ENCODE results near the gene EQTN. TPM values are rescaled to one million over a fixed set of nuclear protein-coding genes. Genes with fewer than 3 reads are reported as not detected.

Gene EQTN
- total RNA-seq, 4 donors from 2014 or later: 2.7 TPM; not detected in 3

DNA sequence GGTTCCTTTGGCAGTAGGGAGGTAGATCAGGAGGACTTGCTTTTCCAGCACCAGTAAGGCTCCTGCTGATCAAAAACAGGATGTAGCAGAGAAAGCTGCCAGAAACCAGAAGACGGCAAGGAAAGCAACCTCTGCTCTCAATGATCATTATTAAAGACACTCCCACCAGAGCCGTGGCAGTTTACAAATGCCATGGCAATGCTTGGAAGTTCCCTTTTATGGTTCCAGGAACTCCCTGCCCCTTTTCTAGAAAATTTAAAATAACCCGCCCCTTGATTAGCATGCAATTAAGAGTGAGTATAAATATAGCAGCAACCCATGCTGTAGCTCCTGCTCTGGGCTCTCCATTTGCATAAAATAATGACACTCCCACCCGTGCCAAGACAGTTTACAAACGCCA, 16.1 kb downstream of the EQTN start:
- H3K4me3 ChIP-seq: no peak overlapping the region
- no peak for DNase-seq (ENCODE audit: low spot score in 2 of 2)
- no peaks in the 10 kb centered on the region for H3K36me3 ChIP-seq
- no peak overlapping the region for H3K27ac ChIP-seq
- H3K9me3 ChIP-seq: no peaks in the 10 kb centered on the region
- 29 to 41% methylated on average over 5 of the region's 5 CpGs for WGBS, 2 donors
- no peaks in the 10 kb centered on the region for H3K4me1 ChIP-seq
- H3K27me3 ChIP-seq: no peaks in the 10 kb centered on the region
- TF ChIP-seq POLR2A (IDR thresholded peaks at IDR 0.05): no peak
- TF ChIP-seq, protein P1, sequence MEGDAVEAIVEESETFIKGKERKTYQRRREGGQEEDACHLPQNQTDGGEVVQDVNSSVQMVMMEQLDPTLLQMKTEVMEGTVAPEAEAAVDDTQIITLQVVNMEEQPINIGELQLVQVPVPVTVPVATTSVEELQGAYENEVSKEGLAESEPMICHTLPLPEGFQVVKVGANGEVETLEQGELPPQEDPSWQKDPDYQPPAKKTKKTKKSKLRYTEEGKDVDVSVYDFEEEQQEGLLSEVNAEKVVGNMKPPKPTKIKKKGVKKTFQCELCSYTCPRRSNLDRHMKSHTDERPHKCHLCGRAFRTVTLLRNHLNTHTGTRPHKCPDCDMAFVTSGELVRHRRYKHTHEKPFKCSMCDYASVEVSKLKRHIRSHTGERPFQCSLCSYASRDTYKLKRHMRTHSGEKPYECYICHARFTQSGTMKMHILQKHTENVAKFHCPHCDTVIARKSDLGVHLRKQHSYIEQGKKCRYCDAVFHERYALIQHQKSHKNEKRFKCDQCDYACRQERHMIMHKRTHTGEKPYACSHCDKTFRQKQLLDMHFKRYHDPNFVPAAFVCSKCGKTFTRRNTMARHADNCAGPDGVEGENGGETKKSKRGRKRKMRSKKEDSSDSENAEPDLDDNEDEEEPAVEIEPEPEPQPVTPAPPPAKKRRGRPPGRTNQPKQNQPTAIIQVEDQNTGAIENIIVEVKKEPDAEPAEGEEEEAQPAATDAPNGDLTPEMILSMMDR (IDR thresholded peaks at IDR 0.05): no peak
- TF ChIP-seq EP300 (IDR thresholded peaks at IDR 0.05): no peak

DNA sequence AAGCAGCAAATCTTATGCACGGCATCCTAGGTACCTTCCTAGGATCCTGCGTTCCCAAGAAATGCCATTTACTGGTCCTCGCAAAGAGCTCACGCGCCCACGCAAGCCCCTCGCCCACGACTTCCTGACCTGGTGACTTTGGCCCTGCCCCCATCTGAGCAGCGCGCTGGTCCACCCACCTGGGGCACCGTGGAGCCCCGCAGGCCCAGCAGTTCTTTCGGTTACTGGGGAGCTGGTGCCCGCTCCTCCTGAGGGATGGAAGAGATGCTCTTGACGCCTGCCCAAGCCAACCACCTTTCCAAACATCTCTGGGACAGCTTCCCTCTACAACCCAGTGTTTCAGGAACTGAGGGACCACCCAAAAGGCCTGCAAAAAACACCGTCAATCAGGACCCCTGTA, 16.7 kb downstream of the EQTN start:
- Histone ChIP-seq H3K27ac (no peak overlapping the region), H3K4me3 (no peak overlapping the region), H3K4me1 (no peaks in the 10 kb centered on the region), H3K9me3 (no peaks in the 10 kb centered on the region), H3K36me3 (no peaks in the 10 kb centered on the region), H3K27me3 (no peaks in the 10 kb centered on the region)
- DNase-seq (ENCODE audit: low spot score in 2 of 2): no peak
- TF ChIP-seq, protein P1 (IDR thresholded peaks at IDR 0.05): no peak
- no peak for TF ChIP-seq POLR2A (IDR thresholded peaks at IDR 0.05)
- TF ChIP-seq EP300 (IDR thresholded peaks at IDR 0.05): no peak
- 92% methylated on average over 16 of the region's 16 CpGs for WGBS, 2 donors

DNA sequence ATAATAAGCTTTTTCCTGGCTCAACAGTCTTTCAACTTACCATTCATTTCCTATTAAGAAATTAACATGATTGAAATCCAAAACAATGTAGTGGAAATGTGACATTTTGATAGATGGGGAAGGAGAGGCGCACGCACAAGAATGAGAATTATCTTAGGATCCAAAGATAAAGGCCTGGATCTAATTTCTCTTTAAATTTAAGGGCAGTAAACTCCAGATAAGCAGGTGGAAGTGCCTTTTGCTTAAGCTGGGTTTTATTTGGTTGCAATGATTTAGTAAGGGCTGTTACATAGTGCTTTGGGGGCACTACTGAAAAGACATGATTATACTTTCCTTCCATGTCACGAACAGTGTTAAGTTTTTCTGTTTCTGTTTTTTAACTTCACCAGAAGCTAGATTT, 17.3 kb downstream of the EQTN start:
- H3K27me3 ChIP-seq: no peaks in the 10 kb centered on the region

DNA sequence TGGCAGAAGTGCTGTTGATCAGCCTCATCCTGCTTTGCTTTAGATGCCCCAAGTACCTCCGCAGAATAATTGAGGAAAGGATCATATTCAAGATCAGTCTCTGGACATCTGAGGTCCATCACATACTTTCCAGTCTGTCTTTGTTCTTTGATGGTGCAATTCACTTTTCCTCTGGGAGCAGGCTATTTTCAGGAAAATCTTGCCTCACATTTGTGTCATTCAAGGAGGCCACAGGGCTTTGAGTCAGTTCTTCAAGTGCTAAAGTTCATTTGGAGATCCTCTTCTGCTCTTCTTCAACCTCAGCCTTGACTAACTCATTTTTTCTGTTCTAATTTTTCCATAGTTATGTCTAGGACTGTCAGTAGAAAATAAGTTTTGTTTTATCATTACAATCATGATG, 18.6 kb downstream of the EQTN start:
- 59 to 88% methylated on average over 1 of the region's 1 CpG for WGBS, 2 donors

More for the DNA sequence above, 17.3 kb downstream of the EQTN start:
- DNase-seq (ENCODE audit: low spot score in 2 of 2): no peak
- Histone ChIP-seq H3K9me3 (no peaks in the 10 kb centered on the region), H3K27ac (no peak overlapping the region), H3K4me1 (no peaks in the 10 kb centered on the region), H3K4me3 (no peak overlapping the region), H3K36me3 (no peaks in the 10 kb centered on the region)
- TF ChIP-seq, protein P1 (IDR thresholded peaks at IDR 0.05): no peak
- no peak for TF ChIP-seq POLR2A (IDR thresholded peaks at IDR 0.05)
- no peak for TF ChIP-seq EP300 (IDR thresholded peaks at IDR 0.05)
- WGBS, 2 donors: 79 to 84% methylated on average over 3 of the region's 3 CpGs

DNA sequence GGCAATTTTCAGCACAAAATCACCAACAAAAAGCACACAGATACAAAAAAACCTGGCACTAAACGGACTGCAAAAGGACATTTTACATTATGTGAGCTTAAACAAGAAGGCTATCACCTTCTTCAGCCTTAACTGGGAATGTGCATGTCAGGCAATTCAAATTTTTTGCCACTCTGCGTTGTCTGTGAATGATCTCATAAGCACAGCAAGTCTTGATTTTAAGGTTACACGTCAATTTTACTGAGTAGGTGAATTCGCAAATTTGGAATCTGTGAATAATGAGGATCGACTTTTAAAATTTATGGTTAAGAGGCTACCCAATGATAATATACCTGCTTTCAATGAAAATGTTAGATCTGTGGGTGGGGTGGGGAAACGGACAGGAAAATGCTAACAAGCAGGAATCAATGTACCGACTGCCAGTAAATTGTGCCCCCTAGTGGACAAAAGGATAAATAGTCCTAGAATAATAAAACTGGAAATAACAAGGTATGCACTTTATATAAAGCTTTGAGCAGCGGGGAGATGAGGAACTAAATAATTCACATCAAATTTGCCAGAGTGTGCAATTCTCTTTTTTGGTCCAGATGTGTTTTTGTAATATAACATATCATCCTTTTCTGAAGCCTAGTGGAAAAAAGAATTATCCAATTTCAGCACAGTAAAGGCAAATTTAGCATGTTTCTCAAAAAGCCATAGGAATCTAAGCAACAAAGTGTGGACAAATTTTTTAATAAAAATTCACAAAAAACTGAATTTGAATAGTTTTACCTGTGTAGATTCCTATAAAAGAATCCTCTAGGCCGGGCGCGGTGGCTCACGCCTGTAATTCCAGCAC, 20.5 kb downstream of the EQTN start:
- H3K4me1 ChIP-seq: no peaks in the 10 kb centered on the region
- peak in 1 of 2 donors; percentile 21 for DNase-seq (ENCODE audit: low spot score in 2 of 2)
- 40% methylated on average over 12 of the region's 12 CpGs for WGBS, 2 donors
- no peaks in the 10 kb centered on the region for H3K9me3 ChIP-seq
- no peaks in the 10 kb centered on the region for H3K27me3 ChIP-seq
- no peak for TF ChIP-seq POLR2A (IDR thresholded peaks at IDR 0.05)
- TF ChIP-seq, protein P1 (IDR thresholded peaks at IDR 0.05): peak; percentile 58 to 80 (median 71)
- H3K4me3 ChIP-seq: peak overlapping the region in 1 of 4 donors; percentile 11
- H3K36me3 ChIP-seq: no peaks in the 10 kb centered on the region
- H3K27ac ChIP-seq: no peak overlapping the region

More for the DNA sequence above, 18.6 kb downstream of the EQTN start:
- Histone ChIP-seq H3K36me3 (no peaks in the 10 kb centered on the region), H3K4me3 (no peak overlapping the region), H3K9me3 (no peaks in the 10 kb centered on the region), H3K27ac (no peak overlapping the region), H3K27me3 (no peaks in the 10 kb centered on the region), H3K4me1 (no peaks in the 10 kb centered on the region)
- TF ChIP-seq, protein P1 (IDR thresholded peaks at IDR 0.05): no peak
- no peak for TF ChIP-seq POLR2A (IDR thresholded peaks at IDR 0.05)
- TF ChIP-seq EP300 (IDR thresholded peaks at IDR 0.05): peak in 1 of 2 donors; percentile 73
- peak in 1 of 2 donors; percentile 9 for DNase-seq (ENCODE audit: low spot score in 2 of 2)

Measured in tibial nerve (tissue), 4 donors.